ENCODE measurements around the gene ZDHHC14.
"Not testable (repeated sequence)": the region's sequence is repeated elsewhere in the genome, so short reads cannot be mapped to it uniquely, and the experiment has no call there.

Gene ZDHHC14

GRCh38 chr6:157693867-157694266 lies 312.9 kb downstream of the ZDHHC14 start:
- in situ Hi-C loops (cut with HindIII; ENCODE audit: low sequenced_read_pairs) = no loop called here
- TF ChIP-seq, protein P1, sequence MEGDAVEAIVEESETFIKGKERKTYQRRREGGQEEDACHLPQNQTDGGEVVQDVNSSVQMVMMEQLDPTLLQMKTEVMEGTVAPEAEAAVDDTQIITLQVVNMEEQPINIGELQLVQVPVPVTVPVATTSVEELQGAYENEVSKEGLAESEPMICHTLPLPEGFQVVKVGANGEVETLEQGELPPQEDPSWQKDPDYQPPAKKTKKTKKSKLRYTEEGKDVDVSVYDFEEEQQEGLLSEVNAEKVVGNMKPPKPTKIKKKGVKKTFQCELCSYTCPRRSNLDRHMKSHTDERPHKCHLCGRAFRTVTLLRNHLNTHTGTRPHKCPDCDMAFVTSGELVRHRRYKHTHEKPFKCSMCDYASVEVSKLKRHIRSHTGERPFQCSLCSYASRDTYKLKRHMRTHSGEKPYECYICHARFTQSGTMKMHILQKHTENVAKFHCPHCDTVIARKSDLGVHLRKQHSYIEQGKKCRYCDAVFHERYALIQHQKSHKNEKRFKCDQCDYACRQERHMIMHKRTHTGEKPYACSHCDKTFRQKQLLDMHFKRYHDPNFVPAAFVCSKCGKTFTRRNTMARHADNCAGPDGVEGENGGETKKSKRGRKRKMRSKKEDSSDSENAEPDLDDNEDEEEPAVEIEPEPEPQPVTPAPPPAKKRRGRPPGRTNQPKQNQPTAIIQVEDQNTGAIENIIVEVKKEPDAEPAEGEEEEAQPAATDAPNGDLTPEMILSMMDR (IDR thresholded peaks at IDR 0.05; ENCODE audit: low read depth, low read length) = no peak
- no peak overlapping the region for H3K4me3 ChIP-seq (ENCODE audit: low read depth, low read length)
- DNase-seq (ENCODE audit: low read depth, low spot score) = no peak

DNA sequence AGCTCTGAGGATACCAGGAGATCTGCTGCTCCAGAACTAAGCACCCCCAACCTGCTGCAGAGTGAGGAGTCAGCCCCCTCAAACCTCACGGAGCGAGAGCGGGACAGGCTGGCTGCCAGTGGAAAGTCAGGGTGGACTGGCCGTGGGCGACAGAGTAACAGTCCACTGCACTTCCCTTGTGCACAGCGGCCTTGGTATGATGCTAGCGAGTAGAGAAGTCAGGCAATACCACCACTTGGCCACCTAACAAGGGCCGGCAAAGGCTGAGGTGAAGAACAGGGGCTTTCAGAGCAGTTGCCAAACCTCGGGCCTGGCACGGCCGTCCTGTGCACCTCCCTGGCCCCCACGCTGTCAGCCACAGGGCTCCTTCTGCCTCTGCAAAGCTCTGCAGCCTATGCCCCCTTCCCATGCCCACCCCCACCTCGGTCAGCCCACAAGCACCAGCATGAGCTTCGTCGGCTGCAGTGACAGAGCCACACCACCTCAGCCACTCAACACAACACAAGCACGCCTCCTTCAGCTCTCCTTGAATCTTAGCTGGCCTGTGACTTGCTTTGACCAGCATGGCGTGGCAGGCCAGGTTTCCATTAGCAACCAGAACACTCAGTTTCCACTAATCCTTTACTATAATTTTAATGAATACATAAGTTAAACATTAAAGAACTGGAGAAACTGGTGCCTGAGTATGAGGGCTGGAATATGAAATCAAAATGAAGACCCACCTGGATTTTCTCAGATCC lies 314.5 kb downstream of the ZDHHC14 start:
- DNase-seq (ENCODE audit: low read depth, low spot score) = no peak
- H3K4me3 ChIP-seq (ENCODE audit: low read depth, low read length) = no peak overlapping the region
- TF ChIP-seq, protein P1 (IDR thresholded peaks at IDR 0.05; ENCODE audit: low read depth, low read length) = no peak
- in situ Hi-C loops (cut with HindIII; ENCODE audit: low sequenced_read_pairs) = no loop called here

- TF ChIP-seq, protein P1 (IDR thresholded peaks at IDR 0.05; ENCODE audit: low read depth, low read length) = no peak
- no peak for DNase-seq (ENCODE audit: low read depth, low spot score)
- in situ Hi-C loops (cut with HindIII; ENCODE audit: low sequenced_read_pairs) = no loop called here
- no peak overlapping the region for H3K4me3 ChIP-seq (ENCODE audit: low read depth, low read length)
Measured at GRCh38 chr6:157699777-157700636, 319.0 kb downstream of the ZDHHC14 start.

DNA sequence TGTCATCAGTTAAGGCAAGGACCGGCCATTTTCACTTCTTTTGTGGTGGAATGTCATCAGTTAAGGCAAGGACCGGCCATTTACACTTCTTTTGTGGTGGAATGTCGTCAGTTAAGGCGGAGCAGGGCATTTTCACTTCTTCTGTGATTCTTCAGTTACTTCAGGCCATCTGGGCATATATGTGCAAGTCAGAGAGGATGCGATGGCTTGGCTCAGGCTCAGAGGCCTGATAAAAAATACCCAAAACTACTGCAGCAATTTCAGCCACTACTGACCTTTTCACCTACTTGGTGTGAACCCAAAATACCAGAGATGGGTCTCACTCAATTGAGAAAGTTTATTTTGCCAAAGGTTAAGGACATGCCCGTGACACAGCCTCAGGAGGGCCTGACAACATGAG lies 325.4 kb downstream of the ZDHHC14 start:
- H3K4me3 ChIP-seq (ENCODE audit: low read depth, low read length); DNase-seq (ENCODE audit: low read depth, low spot score); in situ Hi-C loops (cut with HindIII; ENCODE audit: low sequenced_read_pairs): not testable (repeated sequence)

DNA sequence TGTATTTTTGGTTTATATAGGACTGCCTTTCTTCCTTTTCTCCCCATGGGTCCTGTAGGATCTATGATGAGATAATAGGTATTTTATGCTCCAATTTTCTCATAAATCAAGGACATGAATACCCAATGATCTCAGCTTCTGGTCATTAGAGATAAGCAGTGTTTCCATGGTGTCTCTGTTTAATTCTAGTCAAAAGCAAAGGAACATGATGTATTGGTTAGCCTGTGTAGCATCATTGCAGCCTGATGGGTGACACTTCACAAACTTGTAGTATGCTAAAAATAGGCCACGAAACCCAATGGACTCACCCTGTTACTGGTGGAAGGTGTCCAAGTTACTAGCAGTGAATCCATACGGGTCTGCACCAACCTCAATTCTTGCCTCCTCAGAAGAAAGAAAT lies 325.9 kb downstream of the ZDHHC14 start:
- TF ChIP-seq, protein P1 (IDR thresholded peaks at IDR 0.05; ENCODE audit: low read depth, low read length) = no peak
- no peak overlapping the region for H3K4me3 ChIP-seq (ENCODE audit: low read depth, low read length)
- in situ Hi-C loops (cut with HindIII; ENCODE audit: low sequenced_read_pairs) = no loop called here
- DNase-seq (ENCODE audit: low read depth, low spot score) = no peak

- in situ Hi-C loops (cut with HindIII; ENCODE audit: low sequenced_read_pairs) = no loop called here
- no peak overlapping the region for H3K4me3 ChIP-seq (ENCODE audit: low read depth, low read length)
- TF ChIP-seq, protein P1 (IDR thresholded peaks at IDR 0.05; ENCODE audit: low read depth, low read length) = no peak
- no peak for DNase-seq (ENCODE audit: low read depth, low spot score)
Measured at GRCh38 chr6:157707576-157707975, 326.6 kb downstream of the ZDHHC14 start.

DNA sequence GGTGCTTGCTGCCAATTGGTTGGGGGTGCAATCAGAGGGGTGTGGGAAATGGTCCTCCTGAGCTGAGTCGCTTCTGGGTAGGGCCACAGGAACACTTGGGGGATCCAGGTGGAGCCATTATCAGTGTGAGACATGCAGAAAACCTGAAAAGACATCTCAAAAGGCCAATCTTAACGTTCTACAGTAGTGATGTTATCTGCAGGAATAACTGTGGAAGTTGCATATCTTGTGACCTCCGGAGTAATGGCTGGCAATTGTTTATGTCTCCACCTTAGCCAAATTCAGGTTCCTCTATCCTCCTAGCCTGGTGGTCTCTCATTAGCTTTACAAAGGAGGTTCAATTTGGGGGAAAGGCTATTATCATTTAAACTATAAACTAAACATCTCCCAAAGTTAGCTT lies 327.2 kb downstream of the ZDHHC14 start:
- H3K4me3 ChIP-seq (ENCODE audit: low read depth, low read length) = no peak overlapping the region
- in situ Hi-C loops (cut with HindIII; ENCODE audit: low sequenced_read_pairs) = no loop called here
- TF ChIP-seq, protein P1 (IDR thresholded peaks at IDR 0.05; ENCODE audit: low read depth, low read length) = no peak
- no peak for DNase-seq (ENCODE audit: low read depth, low spot score)

Data from astrocyte of the spinal cord (primary cell).